T-cell (primary cell): ENCODE measurements around the gene DNAH8. TPM values are rescaled to one million over a fixed set of nuclear protein-coding genes. Genes with fewer than 3 reads are reported as not detected.

Experiments
- ATAC-seq, 4 experiments: fragments of 200-7000 bp in 3 of 4; fragments of 150-1000 bp in 1 of 4; cut with Tn5 transposase; replicated peaks in 1 of 4; 1 replicate in 3 of 4; 2 replicates in 1 of 4; pipeline ENCODE4 v1.10.0; 2021; ENCODE audit warnings: moderate library complexity in 3 of 4, mild to moderate bottlenecking in 2 of 4, moderate number of reproducible peaks in 1 of 4
- CTCF ChIA-PET, 2 donors: fragments of 300-600 bp; sonication (Branson Sonifier 250); formaldehyde crosslinking; loops; one replicate each; lab custom pipeline; 2022; ENCODE audit warnings: antibody characterized with exemption in 2 of 2; lab: Charles Lee
- POLR2A ChIA-PET, 2 donors: fragments of 300-600 bp; sonication (Branson Sonifier 250); formaldehyde crosslinking; loops; one replicate each; lab custom pipeline; 2022; ENCODE audit warnings: antibody characterized with exemption in 2 of 2; lab: Charles Lee
- DNase-seq, 35 experiments: peaks; one replicate each; pipeline versions ENCODE4 v3.0.0 to v3.0.0-alpha.2; 2013 to 2023
- H3K27ac ChIP-seq: one replicate; pipeline ENCODE4 v1.5.1; 2013; ENCODE audit warnings: low read length
- H3K27me3 ChIP-seq, 2 experiments: replicated peaks in 1 of 2; 1 replicate in 1 of 2; 2 replicates in 1 of 2; pipeline versions ENCODE4 v1.6.1 to v1.7.0; 2013; ENCODE audit warnings: low read length in 1 of 2, mixed read lengths in 1 of 2; ENCODE audit not compliant: control insufficient read depth in 2 of 2, insufficient read depth in 2 of 2; ENCODE audit errors: extremely low read depth in 1 of 2
- H3K36me3 ChIP-seq, 2 donors: 1 replicate in 1 of 2; 2 replicates in 1 of 2; pipeline versions ENCODE4 v1.6.1 to v1.7.0; 2013; ENCODE audit warnings: low read length in 1 of 2; ENCODE audit not compliant: control insufficient read depth in 2 of 2, insufficient read depth in 1 of 2; ENCODE audit errors: extremely low read depth in 1 of 2
- H3K4me1 ChIP-seq, 2 experiments: 1 replicate in 1 of 2; 2 replicates in 1 of 2; pipeline versions ENCODE4 v1.6.1 to v1.7.0; 2013; ENCODE audit warnings: low read length in 2 of 2, mixed read lengths in 1 of 2; ENCODE audit not compliant: insufficient read depth in 2 of 2, control insufficient read depth in 1 of 2; ENCODE audit errors: extremely low read depth in 1 of 2
- H3K4me3 ChIP-seq, 2 donors: 1 replicate in 1 of 2; 2 replicates in 1 of 2; pipeline versions ENCODE4 v1.5.1 to v1.7.0; 2013; ENCODE audit warnings: mild to moderate bottlenecking in 2 of 2, low read length in 1 of 2, moderate library complexity in 1 of 2; ENCODE audit not compliant: control insufficient read depth in 1 of 2; ENCODE audit errors: extremely low read depth in 1 of 2
- H3K9me3 ChIP-seq: 2 replicates; pipeline ENCODE4 v1.7.0; 2013
- H3K27ac Mint-ChIP-seq, 2 donors: one replicate each; pipeline ENCODE4 v1.8.0; 2020 to 2021; ENCODE audit warnings: mild to moderate bottlenecking in 2 of 2, mixed read lengths in 2 of 2
- H3K27me3 Mint-ChIP-seq, 2 donors: one replicate each; pipeline ENCODE4 v1.8.0; 2021 to 2022; ENCODE audit warnings: mixed read lengths in 2 of 2
- H3K36me3 Mint-ChIP-seq: one replicate; pipeline ENCODE4 v1.8.0; 2021; ENCODE audit warnings: mixed read lengths
- H3K4me1 Mint-ChIP-seq, 3 donors: one replicate each; pipeline ENCODE4 v1.8.0; 2020 to 2022; ENCODE audit warnings: mixed read lengths in 3 of 3, mild to moderate bottlenecking in 1 of 3
- H3K4me3 Mint-ChIP-seq, 3 donors: one replicate each; pipeline ENCODE4 v1.8.0; 2020 to 2022; ENCODE audit warnings: mild to moderate bottlenecking in 3 of 3, mixed read lengths in 3 of 3, moderate library complexity in 3 of 3
- H3K9me3 Mint-ChIP-seq, 3 donors: one replicate each; pipeline ENCODE4 v1.8.0; 2020 to 2022; ENCODE audit warnings: mixed read lengths in 3 of 3
- WGBS: methylation state at CpG from one replicate; pipeline ENCODE4 v1.1.5; 2013; ENCODE audit warnings: missing lambda C conversion rate; ENCODE audit not compliant: insufficient coverage; 5-methylcytosine and 5-hydroxymethylcytosine counted together
- total RNA-seq, 35 experiments: library from RNA in 6 of 35; stranded (reverse) in 6 of 35; fragments of 120-200 nt in 1 of 35; gene quantifications; one replicate each; pipeline versions ENCODE4 v1.2.1 to v1.2.4 and lab custom pipeline; 2013 to 2026

DNAH8 gene
- total RNA-seq, 5 donors from 2014 or later (not counting 1 experiment from before 2014, with no cell fraction given), result 0.03 to 0.12 (median 0.08) TPM; not detected in 1

GRCh38 chr6:38719358-38719757, 4.2 kb downstream of the DNAH8 start:
- Histone ChIP-seq H3K27me3 (peaks cover 16% of the 10 kb centered on the region in 2 experiments), H3K27ac (no peak overlapping the region), H3K9me3 (no peaks in the 10 kb centered on the region), H3K4me3 (no peak overlapping the region), H3K36me3 (no peaks in the 10 kb centered on the region), H3K4me1 (peaks cover 0 to 11% of the 10 kb centered on the region in 2 experiments)
- Mint-ChIP-seq H3K27ac (peak overlapping the region in 1 of 2 donors; percentile 46), H3K27me3 (peaks cover 36 to 37% of the 10 kb centered on the region in 2 donors), H3K36me3 (peaks cover 5% of the 10 kb centered on the region), H3K9me3 (peaks cover 4 to 8% (median 5%) of the 10 kb centered on the region in 3 donors), H3K4me1 (peaks cover 2 to 10% (median 6%) of the 10 kb centered on the region in 3 donors), H3K4me3 (no peak overlapping the region)
- 100% methylated on average over 1 of the region's 1 CpG for WGBS
- no peak for DNase-seq
- ATAC-seq, result no peak
- POLR2A ChIA-PET, result no interaction called here
- CTCF ChIA-PET, result no interaction called here

GRCh38 chr6:38720295-38720694, 5.2 kb downstream of the DNAH8 start:
- no peaks in the 10 kb centered on the region for H3K9me3 ChIP-seq
- ATAC-seq (no peak), DNase-seq (no peak)
- no peak overlapping the region for H3K27ac ChIP-seq
- no peaks in the 10 kb centered on the region for H3K36me3 ChIP-seq
- peaks cover 0 to 2% of the 10 kb centered on the region in 2 experiments for H3K4me1 ChIP-seq
- peaks cover 34 to 35% of the 10 kb centered on the region in 2 donors for H3K27me3 Mint-ChIP-seq
- WGBS, result no CpG with 5 or more reads among the region's 2 CpGs
- no peak overlapping the region for H3K4me3 Mint-ChIP-seq
- CTCF ChIA-PET, result no interaction called here
- H3K36me3 Mint-ChIP-seq, result peaks cover 5% of the 10 kb centered on the region
- H3K27ac Mint-ChIP-seq, result no peak overlapping the region
- H3K4me3 ChIP-seq, result no peak overlapping the region
- peaks cover 4 to 8% (median 5%) of the 10 kb centered on the region in 3 donors for H3K9me3 Mint-ChIP-seq
- POLR2A ChIA-PET, result interaction anchor here (0.5 to 0.7 kb wide), 2 partner anchors 8 to 17 kb away, joined by 5 read pairs; no protein-coding TSS in a partner anchor
- H3K4me1 Mint-ChIP-seq, result peaks cover 0 to 5% (median 3%) of the 10 kb centered on the region in 3 donors
- peaks cover 11 to 15% of the 10 kb centered on the region in 2 experiments for H3K27me3 ChIP-seq

- H3K9me3 ChIP-seq, result no peaks in the 10 kb centered on the region
- Mint-ChIP-seq H3K9me3 (peaks cover 4 to 8% (median 5%) of the 10 kb centered on the region in 3 donors), H3K27ac (no peak overlapping the region), H3K36me3 (peaks cover 5% of the 10 kb centered on the region), H3K27me3 (peaks cover 22 to 24% of the 10 kb centered on the region in 2 donors), H3K4me3 (no peak overlapping the region), H3K4me1 (peaks cover 0 to 7% (median 4%) of the 10 kb centered on the region in 3 donors)
- no peak for DNase-seq
- H3K27me3 ChIP-seq, result peaks cover 5 to 6% of the 10 kb centered on the region in 2 experiments
- WGBS, result 80% methylated on average over 1 of the region's 3 CpGs
- H3K27ac ChIP-seq, result no peak overlapping the region
- ChIA-PET POLR2A (interaction anchor here in 1 of 2 donors (0.5 kb wide), 1 partner anchor 19 kb away, joined by 4 read pairs; no protein-coding TSS in a partner anchor), CTCF (interaction anchor here in 1 of 2 donors (1.1 kb wide), 1 partner anchor 29 kb away, joined by 3 read pairs; no protein-coding TSS in a partner anchor)
- H3K4me1 ChIP-seq, result no peaks in the 10 kb centered on the region
- H3K4me3 ChIP-seq, result no peak overlapping the region
- H3K36me3 ChIP-seq, result no peaks in the 10 kb centered on the region
- no peak for ATAC-seq
These were observed 6.9 kb downstream of the DNAH8 start for GRCh38 chr6:38722038-38722437.

- Histone ChIP-seq H3K4me3 (no peak overlapping the region), H3K27ac (no peak overlapping the region), H3K4me1 (no peaks in the 10 kb centered on the region), H3K27me3 (peaks cover 3% of the 10 kb centered on the region in 2 experiments), H3K36me3 (no peaks in the 10 kb centered on the region), H3K9me3 (no peaks in the 10 kb centered on the region)
- ATAC-seq, result no peak
- no peak overlapping the region for H3K27ac Mint-ChIP-seq
- H3K36me3 Mint-ChIP-seq, result peaks cover 5% of the 10 kb centered on the region
- peaks cover 4 to 8% (median 5%) of the 10 kb centered on the region in 3 donors for H3K9me3 Mint-ChIP-seq
- 96% methylated on average over 23 of the region's 26 CpGs for WGBS
- DNase-seq, result no peak
- H3K4me3 Mint-ChIP-seq, result no peak overlapping the region
- POLR2A ChIA-PET, result no interaction called here
- CTCF ChIA-PET, result interaction anchor here in 1 of 2 donors (0.5 kb wide), 1 partner anchor 142 kb away, joined by 3 read pairs; no protein-coding TSS in a partner anchor
- peaks cover 0 to 7% (median 4%) of the 10 kb centered on the region in 3 donors for H3K4me1 Mint-ChIP-seq
- H3K27me3 Mint-ChIP-seq, result peaks cover 20 to 24% of the 10 kb centered on the region in 2 donors
These were observed 7.7 kb downstream of the DNAH8 start for GRCh38 chr6:38722727-38723334.

GRCh38 chr6:38723783-38724182, 8.7 kb downstream of the DNAH8 start:
- peaks cover under 1 to 3% of the 10 kb centered on the region in 2 experiments for H3K27me3 ChIP-seq
- DNase-seq (no peak), ATAC-seq (no peak)
- ChIA-PET POLR2A (no interaction called here), CTCF (no interaction called here)
- H3K27ac ChIP-seq, result no peak overlapping the region
- H3K9me3 ChIP-seq, result no peaks in the 10 kb centered on the region
- Mint-ChIP-seq H3K9me3 (peaks cover 4 to 8% (median 5%) of the 10 kb centered on the region in 3 donors), H3K4me1 (peaks cover 0 to 7% (median 4%) of the 10 kb centered on the region in 3 donors), H3K27ac (no peak overlapping the region), H3K4me3 (no peak overlapping the region), H3K36me3 (peaks cover 5% of the 10 kb centered on the region), H3K27me3 (peaks cover 19 to 22% of the 10 kb centered on the region in 2 donors)
- WGBS, result 100% methylated on average over 2 of the region's 5 CpGs
- no peaks in the 10 kb centered on the region for H3K36me3 ChIP-seq
- H3K4me1 ChIP-seq, result no peaks in the 10 kb centered on the region
- no peak overlapping the region for H3K4me3 ChIP-seq

- Histone ChIP-seq H3K27ac (no peak overlapping the region), H3K27me3 (peaks cover 0 to 3% of the 10 kb centered on the region in 2 experiments), H3K4me3 (no peak overlapping the region), H3K4me1 (no peaks in the 10 kb centered on the region), H3K9me3 (no peaks in the 10 kb centered on the region), H3K36me3 (no peaks in the 10 kb centered on the region)
- Mint-ChIP-seq H3K27me3 (peaks cover 13 to 16% of the 10 kb centered on the region in 2 donors), H3K9me3 (peaks cover 4 to 8% (median 5%) of the 10 kb centered on the region in 3 donors), H3K4me1 (peaks cover 0 to 7% (median 4%) of the 10 kb centered on the region in 3 donors), H3K27ac (no peak overlapping the region), H3K36me3 (peaks cover 5% of the 10 kb centered on the region), H3K4me3 (no peak overlapping the region)
- POLR2A ChIA-PET, result no interaction called here
- no CpG with 5 or more reads among the region's 5 CpGs for WGBS
- CTCF ChIA-PET, result interaction anchor here in 1 of 2 donors (1.1 kb wide), 1 partner anchor 21 kb away, joined by 3 read pairs; no protein-coding TSS in a partner anchor
- DNase-seq (no peak), ATAC-seq (no peak)
These were observed 9.2 kb downstream of the DNAH8 start for GRCh38 chr6:38724343-38724742.
